Liver (tissue), 9 donors: ENCODE data around the gene ATXN1. TPM values are rescaled to one million over a fixed set of nuclear protein-coding genes. Genes with fewer than 3 reads are reported as not detected.

Experiments used
- DNase-seq: peaks from one replicate; pipeline ENCODE4 v3.0.0-alpha.2; 2017; ENCODE audit warnings: low spot score
- H3K27ac ChIP-seq, 2 donors: one replicate each; pipeline ENCODE4 v1.7.0; 2013; ENCODE audit warnings: inconsistent platforms in 2 of 2, low read length in 2 of 2, control low read depth in 1 of 2, low read depth in 1 of 2, mild to moderate bottlenecking in 1 of 2
- H3K27me3 ChIP-seq, 4 donors: one replicate each; pipeline versions ENCODE4 v1.6.1 to v1.7.0; 2013; ENCODE audit warnings: low read length in 3 of 4, inconsistent platforms in 1 of 4, mild to moderate bottlenecking in 1 of 4, moderate library complexity in 1 of 4; ENCODE audit not compliant: control insufficient read depth in 4 of 4, insufficient read depth in 4 of 4
- H3K36me3 ChIP-seq, 4 donors: one replicate each; pipeline versions ENCODE4 v1.6.1 to v1.7.0; 2013; ENCODE audit warnings: low read length in 3 of 4, mild to moderate bottlenecking in 3 of 4, low read depth in 1 of 4, moderate library complexity in 1 of 4; ENCODE audit not compliant: control insufficient read depth in 4 of 4, insufficient read depth in 3 of 4
- H3K4me1 ChIP-seq, 4 donors: one replicate each; pipeline versions ENCODE4 v1.6.1 to v1.7.0; 2013; ENCODE audit warnings: low read length in 3 of 4, mild to moderate bottlenecking in 3 of 4, moderate library complexity in 1 of 4; ENCODE audit not compliant: control insufficient read depth in 4 of 4, insufficient read depth in 4 of 4
- H3K4me3 ChIP-seq, 3 donors: one replicate each; pipeline versions ENCODE4 v1.6.1 to v1.7.0; 2013; ENCODE audit warnings: low read length in 3 of 3, control low read depth in 1 of 3, low read depth in 1 of 3, mild to moderate bottlenecking in 1 of 3
- H3K9ac ChIP-seq, 2 donors: one replicate each; pipeline ENCODE4 v1.7.0; 2013; ENCODE audit warnings: low read length in 2 of 2, mild to moderate bottlenecking in 2 of 2, moderate library complexity in 2 of 2, control low read depth in 1 of 2, low read depth in 1 of 2
- H3K9me3 ChIP-seq, 4 donors: one replicate each; pipeline versions ENCODE4 v1.6.1 to v1.7.0; 2013; ENCODE audit warnings: low read length in 3 of 4; ENCODE audit not compliant: control insufficient read depth in 4 of 4
- EGR1 ChIP-seq, 2 donors: IDR thresholded peaks; 2 replicates each; pipeline ENCODE4 v1.6.1; 2016 to 2018; ENCODE audit warnings: antibody characterized with exemption in 2 of 2, low read depth in 2 of 2
- FOXA1 ChIP-seq: IDR thresholded peaks from 2 replicates; pipeline ENCODE4 v1.6.1; 2016; ENCODE audit warnings: antibody characterized with exemption
- FOXA2 ChIP-seq: IDR thresholded peaks from 2 replicates; pipeline ENCODE4 v1.6.1; 2016; ENCODE audit warnings: antibody characterized with exemption
- GABPA ChIP-seq, 2 donors: IDR thresholded peaks in 1 of 2; conservative IDR thresholded peaks in 1 of 2; 2 replicates each; pipeline ENCODE4 v1.6.1; 2016; ENCODE audit warnings: antibody characterized with exemption in 2 of 2, mild to moderate bottlenecking in 1 of 2, moderate library complexity in 1 of 2
- HNF4G ChIP-seq: IDR thresholded peaks from 2 replicates; pipeline ENCODE4 v1.6.1; 2016; ENCODE audit warnings: antibody characterized with exemption
- JUND ChIP-seq, 2 donors: IDR thresholded peaks; 2 replicates each; pipeline ENCODE4 v1.6.1; 2016; ENCODE audit warnings: antibody characterized with exemption in 2 of 2
- NR2F2 ChIP-seq: IDR thresholded peaks from 2 replicates; pipeline ENCODE4 v1.6.1; 2016; ENCODE audit warnings: antibody characterized with exemption
- RAD21 ChIP-seq, 2 donors: IDR thresholded peaks; 2 replicates each; pipeline ENCODE4 v1.6.1; 2016; ENCODE audit warnings: antibody characterized with exemption in 2 of 2, mild to moderate bottlenecking in 2 of 2
- SP1 ChIP-seq: IDR thresholded peaks from 2 replicates; pipeline ENCODE4 v1.6.1; 2018; ENCODE audit warnings: antibody characterized with exemption, mild to moderate bottlenecking
- TAF1 ChIP-seq: conservative IDR thresholded peaks from 2 replicates; pipeline ENCODE4 v1.6.1; 2016; ENCODE audit warnings: antibody characterized with exemption, mild to moderate bottlenecking
- YY1 ChIP-seq: IDR thresholded peaks from 2 replicates; pipeline ENCODE4 v1.6.1; 2016; ENCODE audit warnings: antibody characterized with exemption, mild to moderate bottlenecking
- WGBS: extraction: QIAGEN DNeasy Blood & Tissue Kit; methylation state at CpG from one replicate; pipeline ENCODE4 v1.1.7; 2013; 5-methylcytosine and 5-hydroxymethylcytosine counted together
- polyA plus RNA-seq, 2 donors: library from polyadenylated mRNA; stranded (reverse) in 1 of 2; unstranded in 1 of 2; fragments of 200-250 nt in 1 of 2; fragments of >200 nt in 1 of 2; fragmentation: Nextera tagmentation in 1 of 2; extraction: Ambion mirVana in 1 of 2; gene quantifications; one replicate each; pipeline versions ENCODE4 v1.2.1 to v1.2.3, GENCODE V29; 2013 to 2015
- total RNA-seq, 2 donors: library from RNA; depleted of rRNA; stranded (reverse); fragments of >200 nt; gene quantifications; one replicate each; pipeline ENCODE4 v1.2.3, GENCODE V29; 2014
- TF ChIP-seq, protein P1 (sequence below): IDR thresholded peaks from 2 replicates; pipeline ENCODE4 v1.6.1; 2016; ENCODE audit warnings: antibody characterized with exemption
- TF ChIP-seq, protein P2 (sequence below): IDR thresholded peaks from 2 replicates; pipeline ENCODE4 v1.6.1; 2016; ENCODE audit warnings: antibody characterized with exemption, mild to moderate bottlenecking
- TF ChIP-seq, protein P3 (sequence below): IDR thresholded peaks from 2 replicates; pipeline ENCODE4 v1.6.1; 2016; ENCODE audit warnings: antibody characterized with exemption
- TF ChIP-seq, protein P4 (sequence below): IDR thresholded peaks from 2 replicates; pipeline ENCODE4 v1.6.1; 2016; ENCODE audit warnings: antibody characterized with exemption
- donor health status: healthy.
- donor health status: healthy.
- donor health status: healthy.
- donor health status: healthy.
- donor health status: healthy.

Gene ATXN1
- total and polyA plus RNA-seq, 4 donors, result 4.3 to 29.7 (median 8.2) TPM

DNA sequence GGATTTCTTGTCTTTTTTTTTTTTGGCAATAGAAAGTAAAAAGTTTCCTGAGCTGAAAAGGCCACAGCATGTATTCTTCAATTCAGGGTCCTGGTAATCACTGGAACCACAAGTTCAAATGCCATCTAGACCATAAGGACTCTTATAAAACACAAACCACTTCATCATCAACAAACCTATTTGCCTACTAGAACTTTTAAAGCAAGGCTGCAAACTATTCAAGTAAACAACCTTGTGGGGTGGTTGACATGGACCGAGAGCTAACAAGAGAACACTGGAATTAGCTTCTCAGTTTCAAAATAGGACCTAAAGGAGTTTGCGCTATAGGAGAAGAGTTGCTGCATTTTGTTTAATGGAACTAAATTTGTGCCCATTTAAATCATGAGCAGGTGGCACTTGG lies 215.9 kb downstream of the ATXN1 start:
- TF ChIP-seq GABPA (IDR thresholded peaks at IDR 0.05 in 1 of 2, conservative IDR thresholded peaks at IDR 0.05 in 1 of 2) (no peak), HNF4G (no peak), TAF1 (no peak), EGR1 (IDR thresholded peaks at IDR 0.05; ENCODE audit: low read depth in 2 of 2) (no peak), JUND (IDR thresholded peaks at IDR 0.05) (no peak), FOXA1 (no peak), FOXA2 (no peak), SP1 (no peak), NR2F2 (no peak), YY1 (no peak)
- TF ChIP-seq, protein P1, sequence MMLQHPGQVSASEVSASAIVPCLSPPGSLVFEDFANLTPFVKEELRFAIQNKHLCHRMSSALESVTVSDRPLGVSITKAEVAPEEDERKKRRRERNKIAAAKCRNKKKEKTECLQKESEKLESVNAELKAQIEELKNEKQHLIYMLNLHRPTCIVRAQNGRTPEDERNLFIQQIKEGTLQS, result no peak
- TF ChIP-seq, protein P2, sequence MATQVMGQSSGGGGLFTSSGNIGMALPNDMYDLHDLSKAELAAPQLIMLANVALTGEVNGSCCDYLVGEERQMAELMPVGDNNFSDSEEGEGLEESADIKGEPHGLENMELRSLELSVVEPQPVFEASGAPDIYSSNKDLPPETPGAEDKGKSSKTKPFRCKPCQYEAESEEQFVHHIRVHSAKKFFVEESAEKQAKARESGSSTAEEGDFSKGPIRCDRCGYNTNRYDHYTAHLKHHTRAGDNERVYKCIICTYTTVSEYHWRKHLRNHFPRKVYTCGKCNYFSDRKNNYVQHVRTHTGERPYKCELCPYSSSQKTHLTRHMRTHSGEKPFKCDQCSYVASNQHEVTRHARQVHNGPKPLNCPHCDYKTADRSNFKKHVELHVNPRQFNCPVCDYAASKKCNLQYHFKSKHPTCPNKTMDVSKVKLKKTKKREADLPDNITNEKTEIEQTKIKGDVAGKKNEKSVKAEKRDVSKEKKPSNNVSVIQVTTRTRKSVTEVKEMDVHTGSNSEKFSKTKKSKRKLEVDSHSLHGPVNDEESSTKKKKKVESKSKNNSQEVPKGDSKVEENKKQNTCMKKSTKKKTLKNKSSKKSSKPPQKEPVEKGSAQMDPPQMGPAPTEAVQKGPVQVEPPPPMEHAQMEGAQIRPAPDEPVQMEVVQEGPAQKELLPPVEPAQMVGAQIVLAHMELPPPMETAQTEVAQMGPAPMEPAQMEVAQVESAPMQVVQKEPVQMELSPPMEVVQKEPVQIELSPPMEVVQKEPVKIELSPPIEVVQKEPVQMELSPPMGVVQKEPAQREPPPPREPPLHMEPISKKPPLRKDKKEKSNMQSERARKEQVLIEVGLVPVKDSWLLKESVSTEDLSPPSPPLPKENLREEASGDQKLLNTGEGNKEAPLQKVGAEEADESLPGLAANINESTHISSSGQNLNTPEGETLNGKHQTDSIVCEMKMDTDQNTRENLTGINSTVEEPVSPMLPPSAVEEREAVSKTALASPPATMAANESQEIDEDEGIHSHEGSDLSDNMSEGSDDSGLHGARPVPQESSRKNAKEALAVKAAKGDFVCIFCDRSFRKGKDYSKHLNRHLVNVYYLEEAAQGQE, result no peak
- TF ChIP-seq, protein P3, sequence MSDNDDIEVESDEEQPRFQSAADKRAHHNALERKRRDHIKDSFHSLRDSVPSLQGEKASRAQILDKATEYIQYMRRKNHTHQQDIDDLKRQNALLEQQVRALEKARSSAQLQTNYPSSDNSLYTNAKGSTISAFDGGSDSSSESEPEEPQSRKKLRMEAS, result no peak
- TF ChIP-seq, protein P4, sequence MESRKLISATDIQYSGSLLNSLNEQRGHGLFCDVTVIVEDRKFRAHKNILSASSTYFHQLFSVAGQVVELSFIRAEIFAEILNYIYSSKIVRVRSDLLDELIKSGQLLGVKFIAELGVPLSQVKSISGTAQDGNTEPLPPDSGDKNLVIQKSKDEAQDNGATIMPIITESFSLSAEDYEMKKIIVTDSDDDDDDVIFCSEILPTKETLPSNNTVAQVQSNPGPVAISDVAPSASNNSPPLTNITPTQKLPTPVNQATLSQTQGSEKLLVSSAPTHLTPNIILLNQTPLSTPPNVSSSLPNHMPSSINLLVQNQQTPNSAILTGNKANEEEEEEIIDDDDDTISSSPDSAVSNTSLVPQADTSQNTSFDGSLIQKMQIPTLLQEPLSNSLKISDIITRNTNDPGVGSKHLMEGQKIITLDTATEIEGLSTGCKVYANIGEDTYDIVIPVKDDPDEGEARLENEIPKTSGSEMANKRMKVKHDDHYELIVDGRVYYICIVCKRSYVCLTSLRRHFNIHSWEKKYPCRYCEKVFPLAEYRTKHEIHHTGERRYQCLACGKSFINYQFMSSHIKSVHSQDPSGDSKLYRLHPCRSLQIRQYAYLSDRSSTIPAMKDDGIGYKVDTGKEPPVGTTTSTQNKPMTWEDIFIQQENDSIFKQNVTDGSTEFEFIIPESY, result no peak
- 98% methylated on average over 2 of the region's 2 CpGs for WGBS
- Histone ChIP-seq H3K4me1 (no peaks in the 10 kb centered on the region), H3K9me3 (no peaks in the 10 kb centered on the region), H3K36me3 (no peaks in the 10 kb centered on the region), H3K27ac (no peak overlapping the region), H3K27me3 (no peaks in the 10 kb centered on the region), H3K4me3 (no peak overlapping the region), H3K9ac (no peak overlapping the region)
- no peak for DNase-seq

DNA sequence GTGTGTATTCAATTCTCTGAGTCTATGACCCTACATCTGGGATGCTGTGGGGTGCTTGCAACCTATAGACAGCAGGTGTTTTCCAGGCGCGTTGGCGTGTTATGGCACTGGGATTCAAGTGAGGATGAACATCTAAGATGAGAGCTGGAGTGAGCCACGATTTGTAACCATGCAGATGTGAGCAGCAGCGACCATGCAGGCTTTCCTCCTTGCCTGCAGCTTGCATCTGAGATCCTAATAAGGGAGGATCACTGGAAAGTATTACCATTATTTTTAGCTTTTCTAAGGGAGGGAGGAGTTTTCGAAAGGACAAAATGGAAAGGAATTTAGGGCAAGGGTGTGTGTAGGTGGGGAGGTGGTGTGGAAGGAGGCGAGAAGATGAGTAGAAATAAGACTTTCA lies 216.7 kb downstream of the ATXN1 start:
- Histone ChIP-seq H3K9me3 (no peaks in the 10 kb centered on the region), H3K36me3 (no peaks in the 10 kb centered on the region), H3K27me3 (no peaks in the 10 kb centered on the region), H3K4me3 (no peak overlapping the region), H3K4me1 (no peaks in the 10 kb centered on the region), H3K27ac (no peak overlapping the region), H3K9ac (no peak overlapping the region)
- TF ChIP-seq GABPA (IDR thresholded peaks at IDR 0.05 in 1 of 2, conservative IDR thresholded peaks at IDR 0.05 in 1 of 2) (no peak), NR2F2 (no peak), SP1 (no peak), FOXA1 (no peak), JUND (IDR thresholded peaks at IDR 0.05) (no peak), RAD21 (IDR thresholded peaks at IDR 0.05) (no peak), HNF4G (no peak), FOXA2 (no peak)
- WGBS, result 94% methylated on average over 7 of the region's 7 CpGs
- no peak for DNase-seq
